HEK293 (cell line): ENCODE measurements around the gene MSI2.

Experiments
- CTCF ChIA-PET: fragments of 350-600 bp; formaldehyde crosslinking; extraction: SDS; loops from one replicate; lab custom pipeline; 2021; ENCODE audit warnings: antibody characterized with exemption; lab: Yijun Ruan, JAX
- POLR2A ChIA-PET: fragments of 300-600 bp; formaldehyde crosslinking; extraction: SDS; loops from one replicate; lab custom pipeline; 2020; ENCODE audit warnings: antibody characterized with exemption, inconsistent platforms; lab: Yijun Ruan, JAX
- H3K27ac ChIP-seq: fragments of 200-500 bp; sonication (Bioruptor generic); 2 replicates; pipeline ENCODE4 v1.5.1; 2014; ENCODE audit warnings: low read depth, low read length, control low read depth, inconsistent platforms; ENCODE audit errors: extremely low read depth
- H3K36me3 ChIP-seq, 2 experiments: fragments of 200-500 bp in 1 of 2; sonication (Bioruptor generic) in 1 of 2; 1 replicate in 1 of 2; 2 replicates in 1 of 2; pipeline ENCODE4 v1.5.1; 2014 to 2017; ENCODE audit warnings: inconsistent platforms in 2 of 2, low read length in 2 of 2; ENCODE audit not compliant: control insufficient read depth in 2 of 2, insufficient read depth in 1 of 2
- H3K4me1 ChIP-seq: fragments of 200-500 bp; sonication (Bioruptor generic); 2 replicates; pipeline ENCODE4 v1.5.1; 2014; ENCODE audit warnings: mild to moderate bottlenecking, low read length, inconsistent platforms; ENCODE audit not compliant: control insufficient read depth, insufficient read depth
- H3K4me3 ChIP-seq: 2 replicates; pipeline ENCODE4 v1.5.1; 2011; ENCODE audit warnings: low read depth, mild to moderate bottlenecking, control low read depth, low read length, moderate library complexity
- H3K9me3 ChIP-seq: fragments of 200-500 bp; sonication (Bioruptor generic); 2 replicates; pipeline ENCODE4 v1.5.1; 2014; ENCODE audit warnings: low read depth, low read length, inconsistent platforms; ENCODE audit not compliant: control insufficient read depth, insufficient read depth
- CTCF ChIP-seq: fragments of 450-650 bp; formaldehyde crosslinking; IDR thresholded peaks from 2 replicates; pipeline ENCODE4 v1.5.1; 2016; ENCODE audit warnings: missing biosample characterization, missing genetic modification characterization
- EGR2 ChIP-seq: fragments of 450-650 bp; formaldehyde crosslinking; IDR thresholded peaks from 2 replicates; pipeline ENCODE4 v1.5.1; 2016; ENCODE audit warnings: low read depth, missing biosample characterization, missing genetic modification characterization
- FEZF1 ChIP-seq: fragments of 450-650 bp; formaldehyde crosslinking; IDR thresholded peaks from 2 replicates; pipeline ENCODE4 v1.5.1; 2016; ENCODE audit warnings: missing biosample characterization, missing genetic modification characterization
- GLI2 ChIP-seq: fragments of 450-650 bp; formaldehyde crosslinking; IDR thresholded peaks from 2 replicates; pipeline ENCODE4; 2017; ENCODE audit warnings: missing biosample characterization, missing genetic modification characterization, low read depth, borderline replicate concordance
- GLIS1 ChIP-seq: fragments of 450-650 bp; formaldehyde crosslinking; IDR thresholded peaks from 2 replicates; pipeline ENCODE4 v1.5.1; 2016; ENCODE audit warnings: missing biosample characterization, missing genetic modification characterization
- KLF16 ChIP-seq: fragments of 450-650 bp; formaldehyde crosslinking; IDR thresholded peaks from 2 replicates; pipeline ENCODE4 v1.5.1; 2017; ENCODE audit warnings: missing biosample characterization, missing genetic modification characterization
- KLF7 ChIP-seq: fragments of 450-650 bp; formaldehyde crosslinking; IDR thresholded peaks from 2 replicates; pipeline ENCODE4 v1.5.1; 2016; ENCODE audit warnings: missing biosample characterization, missing genetic modification characterization, borderline replicate concordance
- OSR2 ChIP-seq: fragments of 450-650 bp; formaldehyde crosslinking; IDR thresholded peaks from 2 replicates; pipeline ENCODE4 v1.5.1; 2016; ENCODE audit warnings: missing biosample characterization, missing genetic modification characterization
- PATZ1 ChIP-seq: fragments of 450-650 bp; formaldehyde crosslinking; IDR thresholded peaks from 2 replicates; pipeline ENCODE4 v1.5.1; 2016; ENCODE audit warnings: missing biosample characterization, missing genetic modification characterization
- PRDM10 ChIP-seq: fragments of 450-650 bp; formaldehyde crosslinking; IDR thresholded peaks from 2 replicates; pipeline ENCODE4 v1.5.1; 2016; ENCODE audit warnings: missing biosample characterization, missing genetic modification characterization
- SETDB1 ChIP-seq: IDR thresholded peaks from one replicate; pipeline ENCODE4 v1.6.1; 2017; ENCODE audit warnings: mild to moderate bottlenecking, low read length, moderate library complexity, mixed read lengths; ENCODE audit not compliant: insufficient read length
- TCF7L2 ChIP-seq: IDR thresholded peaks from 2 replicates; pipeline ENCODE4 v1.6.1; 2011; ENCODE audit warnings: low read depth, mild to moderate bottlenecking, inconsistent platforms, low read length, moderate library complexity, borderline replicate concordance
- ZBTB20 ChIP-seq: fragments of 450-650 bp; formaldehyde crosslinking; IDR thresholded peaks from 2 replicates; pipeline ENCODE4 v1.5.1; 2016; ENCODE audit warnings: missing biosample characterization, missing genetic modification characterization
- ZBTB48 ChIP-seq: fragments of 450-650 bp; formaldehyde crosslinking; IDR thresholded peaks from 2 replicates; pipeline ENCODE4 v1.5.1; 2016; ENCODE audit warnings: missing biosample characterization, missing genetic modification characterization
- ZIC2 ChIP-seq: fragments of 450-650 bp; formaldehyde crosslinking; IDR thresholded peaks from 2 replicates; pipeline ENCODE4 v1.5.1; 2016; ENCODE audit warnings: missing biosample characterization, missing genetic modification characterization
- ZNF174 ChIP-seq: fragments of 450-650 bp; formaldehyde crosslinking; IDR thresholded peaks from 2 replicates; pipeline ENCODE4 v1.5.0; 2017; ENCODE audit warnings: missing biosample characterization, mild to moderate bottlenecking, missing genetic modification characterization
- ZNF175 ChIP-seq: fragments of 450-650 bp; formaldehyde crosslinking; IDR thresholded peaks from 2 replicates; pipeline ENCODE4 v1.5.1; 2016; ENCODE audit warnings: missing biosample characterization, missing genetic modification characterization
- ZNF24 ChIP-seq: fragments of 450-650 bp; formaldehyde crosslinking; IDR thresholded peaks from 2 replicates; pipeline ENCODE4 v1.5.1; 2016; ENCODE audit warnings: missing biosample characterization, missing genetic modification characterization
- ZNF292 ChIP-seq: fragments of 450-650 bp; formaldehyde crosslinking; IDR thresholded peaks from 2 replicates; pipeline ENCODE4 v1.5.1; 2016; ENCODE audit warnings: low read depth, missing biosample characterization, missing genetic modification characterization, borderline replicate concordance
- ZNF404 ChIP-seq: fragments of 450-650 bp; formaldehyde crosslinking; IDR thresholded peaks from 2 replicates; pipeline ENCODE4 v1.5.1; 2017; ENCODE audit warnings: missing biosample characterization, missing genetic modification characterization
- ZNF530 ChIP-seq: fragments of 450-650 bp; formaldehyde crosslinking; IDR thresholded peaks from 2 replicates; pipeline ENCODE4 v1.5.1; 2016; ENCODE audit warnings: low read depth, missing biosample characterization, missing genetic modification characterization
- ZNF544 ChIP-seq: fragments of 450-650 bp; formaldehyde crosslinking; IDR thresholded peaks from 2 replicates; pipeline ENCODE4 v1.5.0; 2017; ENCODE audit warnings: missing biosample characterization, missing genetic modification characterization
- ZNF555 ChIP-seq: fragments of 450-650 bp; formaldehyde crosslinking; conservative IDR thresholded peaks from 2 replicates; pipeline ENCODE4 v1.5.1; 2017; ENCODE audit warnings: missing biosample characterization, mild to moderate bottlenecking, missing genetic modification characterization, inconsistent platforms
- ZNF561 ChIP-seq: fragments of 450-650 bp; IDR thresholded peaks from 2 replicates; pipeline ENCODE4 v1.5.1; 2018; ENCODE audit warnings: missing biosample characterization, missing genetic modification characterization, borderline replicate concordance
- ZNF704 ChIP-seq: fragments of 450-650 bp; formaldehyde crosslinking; IDR thresholded peaks from 2 replicates; pipeline ENCODE4 v1.5.1; 2016; ENCODE audit warnings: missing biosample characterization, missing genetic modification characterization
- ZNF837 ChIP-seq: fragments of 450-650 bp; formaldehyde crosslinking; IDR thresholded peaks from 2 replicates; pipeline ENCODE4 v1.5.1; 2016; ENCODE audit warnings: missing biosample characterization, missing genetic modification characterization

The MSI2 gene

GRCh38 chr17:57584050-57584551 is 327.8 kb downstream of the MSI2 start:
- CTCF ChIA-PET: interaction anchor here (0.8 to 8.0 kb wide), 3 partner anchors 14 to 341 kb away, joined by 3 to 38 read pairs (median 6); no protein-coding TSS in a partner anchor
- POLR2A ChIA-PET: interaction anchor here (1.2 kb wide), 1 partner anchor 88 kb away, joined by 5 read pairs; no protein-coding TSS in a partner anchor

More at GRCh38 chr17:57584050-57584551, 327.8 kb downstream of the MSI2 start:
- no peak overlapping the region for H3K27ac ChIP-seq
- peaks cover 23% of the 10 kb centered on the region for H3K4me1 ChIP-seq
- no peaks in the 10 kb centered on the region for H3K36me3 ChIP-seq
- H3K9me3 ChIP-seq: no peaks in the 10 kb centered on the region
- no peak overlapping the region for H3K4me3 ChIP-seq
- TF ChIP-seq ZNF530 (no peak), ZNF704 (no peak), ZNF561 (tag by site-specific recombination) (no peak), ZNF175 (tag by site-specific recombination) (no peak), KLF7 (tag by site-specific recombination) (no peak), PATZ1 (no peak), OSR2 (tag by site-specific recombination) (no peak), ZBTB48 (no peak), ZBTB20 (tag by site-specific recombination) (0 out of 2 replicates have a peak, but pooled peaks have one; percentile 36), KLF16 (tag by site-specific recombination) (no peak), EGR2 (tag by site-specific recombination) (no peak), PRDM10 (tag by site-specific recombination) (no peak), ZNF24 (tag by site-specific recombination) (no peak), CTCF (tag by site-specific recombination) (0 out of 2 replicates have a peak, but pooled peaks have one; percentile 15), ZNF544 (tag by site-specific recombination) (no peak), ZNF292 (tag by site-specific recombination) (no peak), FEZF1 (tag by site-specific recombination) (peak; percentile 26; the same call in 1 of the 2 replicates), GLIS1 (tag by site-specific recombination) (peak; percentile 43; the same call in 1 of the 2 replicates), ZNF837 (tag by site-specific recombination) (no peak), GLI2 (no peak), ZNF174 (no peak), ZNF555 (tag by site-specific recombination) (no peak), ZNF404 (tag by site-specific recombination) (no peak), ZIC2 (tag by site-specific recombination) (peak; percentile 68), TCF7L2 (no peak), SETDB1 (no peak)
- TF ChIP-seq, all 188 proteins: peak for 5
